GM12878 (cell line): Measurements from ENCODE around the gene C6orf89. TPM values are rescaled to one million over a fixed set of nuclear protein-coding genes. Genes with fewer than 3 reads are reported as not detected.

ENCODE experiments used
- ATAC-seq: fragments of 200-7000 bp; cut with Tn5 transposase; 3 replicates; pipeline ENCODE4 v1.9.1; 2020; ENCODE audit warnings: mild to moderate bottlenecking, moderate library complexity
- BruUV-seq: library from RNA; stranded (reverse); fragments of 400-500 nt; replicated peaks from 2 replicates; lab custom pipeline; 2021; lab: Mats Ljungman, UMichigan
- CTCF ChIA-PET: fragments of 300-600 bp; sonication (Branson Sonifier 250); formaldehyde crosslinking; extraction: SDS; loops from one replicate; lab custom pipeline; 2021; ENCODE audit warnings: inconsistent platforms; lab: Yijun Ruan, JAX
- POLR2A ChIA-PET: fragments of 350-600 bp; formaldehyde crosslinking; extraction: SDS; loops from one replicate; lab custom pipeline; 2021; ENCODE audit warnings: inconsistent platforms; lab: Charles Lee
- RAD21 ChIA-PET: fragments of 300-600 bp; sonication (Branson Sonifier 250); formaldehyde crosslinking; loops from one replicate; lab custom pipeline; 2023; ENCODE audit warnings: antibody characterized with exemption; ENCODE audit not compliant: unreplicated experiment; lab: Charles Lee
- SMC1A ChIA-PET: fragments of 300-600 bp; sonication (Branson Sonifier 250); formaldehyde crosslinking; loops from one replicate; lab custom pipeline; 2023; ENCODE audit not compliant: unreplicated experiment, uncharacterized antibody; lab: Charles Lee
- DNase-seq: peaks from one replicate; pipeline ENCODE4 v3.0.0-alpha.2; 2011; ENCODE audit warnings: low read depth, low spot score
- FAIRE-seq: peaks from 3 replicates; lab custom pipeline; 2011; peaks lifted over from hg19 to GRCh38; lab: Jason Lieb, UNC
- H2AFZ ChIP-seq: 2 replicates; pipeline ENCODE4 v1.6.0; 2011; ENCODE audit warnings: low read depth, low read length, control low read depth; ENCODE audit not compliant: control insufficient read depth
- H3K27ac ChIP-seq: 2 replicates; pipeline ENCODE4 v1.5.1; 2011; ENCODE audit warnings: control low read depth; ENCODE audit not compliant: control insufficient read depth, insufficient read depth
- H3K27me3 ChIP-seq, 2 experiments: replicated peaks in 1 of 2; 2 replicates each; pipeline versions ENCODE4 v1.6.0 to v1.6.1; 2011; ENCODE audit warnings: low read length in 1 of 2; ENCODE audit not compliant: control insufficient read depth in 2 of 2, insufficient read depth in 2 of 2
- H3K36me3 ChIP-seq, 2 experiments: 2 replicates each; pipeline ENCODE4 v1.5.1; 2011; ENCODE audit warnings: low read length in 1 of 2; ENCODE audit not compliant: control insufficient read depth in 2 of 2, insufficient read depth in 2 of 2
- H3K4me1 ChIP-seq: 2 replicates; pipeline ENCODE4 v1.6.1; 2011; ENCODE audit warnings: mild to moderate bottlenecking, low read length, moderate library complexity, mixed read lengths; ENCODE audit not compliant: control insufficient read depth, insufficient read depth
- H3K4me2 ChIP-seq: 2 replicates; pipeline ENCODE4 v1.6.0; 2011; ENCODE audit warnings: control low read depth; ENCODE audit not compliant: control insufficient read depth, insufficient read depth
- H3K4me3 ChIP-seq: fragments of 200-600 bp; sonication (generic); 2 replicates; pipeline ENCODE4 v1.5.1; 2016
- H3K79me2 ChIP-seq: 2 replicates; pipeline ENCODE4 v1.6.0; 2011; ENCODE audit warnings: low read length; ENCODE audit not compliant: control insufficient read depth, insufficient read depth
- H3K9ac ChIP-seq: 2 replicates; pipeline ENCODE4 v1.8.0; 2011; ENCODE audit warnings: low read length, control low read depth, mixed read lengths; ENCODE audit not compliant: control insufficient read depth, insufficient read depth
- H3K9me3 ChIP-seq: replicated peaks from 3 replicates; pipeline ENCODE4 v1.5.1; 2011; ENCODE audit warnings: mild to moderate bottlenecking, low read length; ENCODE audit not compliant: control insufficient read depth, insufficient read depth
- H4K20me1 ChIP-seq: 2 replicates; pipeline ENCODE4 v1.6.0; 2011; ENCODE audit not compliant: control insufficient read depth, insufficient read depth
- BCL11A ChIP-seq: IDR thresholded peaks from 2 replicates; pipeline ENCODE4 v1.6.1; 2011; ENCODE audit warnings: low read depth, low read length
- FOXK2 ChIP-seq: fragments of 450-650 bp; IDR thresholded peaks from 2 replicates; pipeline ENCODE4 v1.6.1; 2017; ENCODE audit warnings: mild to moderate bottlenecking, moderate library complexity
- MTA3 ChIP-seq: IDR thresholded peaks from 2 replicates; pipeline ENCODE4 v1.6.1; 2012; ENCODE audit warnings: low read length, inconsistent platforms, borderline replicate concordance
- NR2F1 ChIP-seq: fragments of 450-650 bp; conservative IDR thresholded peaks from 2 replicates; pipeline ENCODE4 v1.6.1; 2017; ENCODE audit warnings: mild to moderate bottlenecking
- PAX5 ChIP-seq: IDR thresholded peaks from 2 replicates; pipeline ENCODE4 v1.6.1; 2011; ENCODE audit warnings: low read depth, low read length, borderline replicate concordance
- RAD21 ChIP-seq: IDR thresholded peaks from 2 replicates; pipeline ENCODE4 v1.6.1; 2011; ENCODE audit warnings: mild to moderate bottlenecking, low read depth, low read length, moderate library complexity; ENCODE audit not compliant: insufficient read depth
- RBBP5 ChIP-seq: fragments of 200-600 bp; sonication (generic); conservative IDR thresholded peaks from 2 replicates; pipeline ENCODE4 v1.6.1; 2016
- RELA ChIP-seq: fragments of 450-650 bp; IDR thresholded peaks from 2 replicates; pipeline ENCODE4 v1.8.0; 2014; ENCODE audit warnings: borderline replicate concordance; ENCODE audit not compliant: partially characterized antibody
- SP1 ChIP-seq: IDR thresholded peaks from one replicate; pipeline ENCODE4 v1.6.1; 2011; ENCODE audit warnings: low read depth, low read length
- TCF12 ChIP-seq: IDR thresholded peaks from 2 replicates; pipeline ENCODE4 v1.6.1; 2011; ENCODE audit warnings: low read depth, mild to moderate bottlenecking, low read length
- ZNF274 ChIP-seq: IDR thresholded peaks from one replicate; pipeline ENCODE4 v1.8.0; 2011; ENCODE audit not compliant: insufficient read length, insufficient read depth
- WGBS: methylation state at CpG from one replicate; pipeline ENCODE4 v1.1.6; 2016; ENCODE audit warnings: low lambda C conversion rate; ENCODE audit not compliant: insufficient replicate concordance, insufficient coverage; ENCODE audit errors: missing lambda C conversion rate; 5-methylcytosine and 5-hydroxymethylcytosine counted together
- in situ Hi-C: fragments of 300-500 bp; cut with MboI; formaldehyde crosslinking; loops from 9 replicates; pipeline ENCODE4 v1.14.3; 2018; ENCODE audit warnings: mixed read lengths
- intact Hi-C: fragments of 100-400 bp; cut with micrococcal nuclease; formaldehyde crosslinking; loops from one replicate; pipeline ENCODE4 v1.14.2; 2022; ENCODE audit not compliant: unreplicated experiment
- polyA plus RNA-seq, 11 experiments: library from polyadenylated mRNA; depleted of rRNA in 4 of 11; unstranded in 6 of 11; stranded (reverse) in 5 of 11; fragments of >200 nt; fragmentation: Nextera tagmentation in 4 of 11; fragmentation: Illumina TruSeq in 1 of 11; extraction: Ambion mirVana in 4 of 11; extraction: Trizol in 1 of 11; gene quantifications; 1 replicate in 1 of 11; 2 replicates in 10 of 11; pipeline versions ENCODE4 v1.2.1 to v1.2.3, GENCODE V29; 2011 to 2016; ENCODE audit warnings: inconsistent platforms in 2 of 11, missing spikeins in 2 of 11, low read depth in 1 of 11
- total RNA-seq, 4 experiments: library from RNA; depleted of rRNA in 3 of 4; stranded (reverse); fragments of >200 nt in 3 of 4; fragmentation: Illumina TruSeq in 1 of 4; extraction: Trizol in 1 of 4; gene quantifications; 2 replicates each; pipeline versions ENCODE4 v1.2.1 to v1.2.3, GENCODE V29; 2013 to 2021
- TF ChIP-seq, protein P1 (sequence below): fragments of 450-650 bp; IDR thresholded peaks from 2 replicates; pipeline ENCODE4 v1.6.1; 2016; ENCODE audit warnings: mild to moderate bottlenecking, moderate library complexity, borderline replicate concordance
- TF ChIP-seq, protein P2 (sequence below): fragments of 450-650 bp; IDR thresholded peaks from 2 replicates; pipeline ENCODE4 v1.6.1; 2017; ENCODE audit warnings: mild to moderate bottlenecking
- TF ChIP-seq, protein P3 (sequence below): fragments of 450-650 bp; formaldehyde crosslinking; IDR thresholded peaks from 2 replicates; pipeline ENCODE4 v1.5.0; 2022; ENCODE audit warnings: mild to moderate bottlenecking, missing genetic modification characterization

The C6orf89 gene
- total and polyA plus RNA-seq, 10 of the 15 experiments (the other 5 are each of a cell fraction or from before 2014, with no cell fraction given): 10.8 to 42.7 (median 28.6) TPM

DNA sequence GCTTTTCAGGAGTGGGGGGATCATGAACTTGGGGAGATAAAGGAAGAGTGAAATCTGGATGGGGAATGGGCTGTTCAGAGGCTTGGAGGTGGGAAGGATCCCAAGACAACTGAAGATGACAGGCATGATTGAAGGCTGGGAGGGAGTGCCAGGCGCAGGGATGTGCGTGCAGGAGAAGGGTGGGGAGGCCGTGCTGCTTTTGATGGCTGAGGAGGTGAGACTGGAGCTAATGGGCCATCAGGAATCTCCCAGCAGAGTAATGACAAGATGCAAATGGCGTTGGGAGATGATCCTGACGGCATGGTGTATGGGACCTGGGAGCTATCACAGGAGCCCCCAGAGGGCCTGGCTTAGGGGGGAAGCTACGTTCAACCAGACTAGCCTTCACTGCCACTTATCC is 48.1 kb upstream of the C6orf89 start (continued):
- TF ChIP-seq, protein P1, sequence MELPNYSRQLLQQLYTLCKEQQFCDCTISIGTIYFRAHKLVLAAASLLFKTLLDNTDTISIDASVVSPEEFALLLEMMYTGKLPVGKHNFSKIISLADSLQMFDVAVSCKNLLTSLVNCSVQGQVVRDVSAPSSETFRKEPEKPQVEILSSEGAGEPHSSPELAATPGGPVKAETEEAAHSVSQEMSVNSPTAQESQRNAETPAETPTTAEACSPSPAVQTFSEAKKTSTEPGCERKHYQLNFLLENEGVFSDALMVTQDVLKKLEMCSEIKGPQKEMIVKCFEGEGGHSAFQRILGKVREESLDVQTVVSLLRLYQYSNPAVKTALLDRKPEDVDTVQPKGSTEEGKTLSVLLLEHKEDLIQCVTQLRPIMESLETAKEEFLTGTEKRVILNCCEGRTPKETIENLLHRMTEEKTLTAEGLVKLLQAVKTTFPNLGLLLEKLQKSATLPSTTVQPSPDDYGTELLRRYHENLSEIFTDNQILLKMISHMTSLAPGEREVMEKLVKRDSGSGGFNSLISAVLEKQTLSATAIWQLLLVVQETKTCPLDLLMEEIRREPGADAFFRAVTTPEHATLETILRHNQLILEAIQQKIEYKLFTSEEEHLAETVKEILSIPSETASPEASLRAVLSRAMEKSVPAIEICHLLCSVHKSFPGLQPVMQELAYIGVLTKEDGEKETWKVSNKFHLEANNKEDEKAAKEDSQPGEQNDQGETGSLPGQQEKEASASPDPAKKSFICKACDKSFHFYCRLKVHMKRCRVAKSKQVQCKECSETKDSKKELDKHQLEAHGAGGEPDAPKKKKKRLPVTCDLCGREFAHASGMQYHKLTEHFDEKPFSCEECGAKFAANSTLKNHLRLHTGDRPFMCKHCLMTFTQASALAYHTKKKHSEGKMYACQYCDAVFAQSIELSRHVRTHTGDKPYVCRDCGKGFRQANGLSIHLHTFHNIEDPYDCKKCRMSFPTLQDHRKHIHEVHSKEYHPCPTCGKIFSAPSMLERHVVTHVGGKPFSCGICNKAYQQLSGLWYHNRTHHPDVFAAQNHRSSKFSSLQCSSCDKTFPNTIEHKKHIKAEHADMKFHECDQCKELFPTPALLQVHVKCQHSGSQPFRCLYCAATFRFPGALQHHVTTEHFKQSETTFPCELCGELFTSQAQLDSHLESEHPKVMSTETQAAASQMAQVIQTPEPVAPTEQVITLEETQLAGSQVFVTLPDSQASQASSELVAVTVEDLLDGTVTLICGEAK: no peak
- TF ChIP-seq ZNF274 (no peak), PAX5 (no peak), BCL11A (no peak), RAD21 (no peak), MTA3 (no peak), RBBP5 (no peak)

DNA sequence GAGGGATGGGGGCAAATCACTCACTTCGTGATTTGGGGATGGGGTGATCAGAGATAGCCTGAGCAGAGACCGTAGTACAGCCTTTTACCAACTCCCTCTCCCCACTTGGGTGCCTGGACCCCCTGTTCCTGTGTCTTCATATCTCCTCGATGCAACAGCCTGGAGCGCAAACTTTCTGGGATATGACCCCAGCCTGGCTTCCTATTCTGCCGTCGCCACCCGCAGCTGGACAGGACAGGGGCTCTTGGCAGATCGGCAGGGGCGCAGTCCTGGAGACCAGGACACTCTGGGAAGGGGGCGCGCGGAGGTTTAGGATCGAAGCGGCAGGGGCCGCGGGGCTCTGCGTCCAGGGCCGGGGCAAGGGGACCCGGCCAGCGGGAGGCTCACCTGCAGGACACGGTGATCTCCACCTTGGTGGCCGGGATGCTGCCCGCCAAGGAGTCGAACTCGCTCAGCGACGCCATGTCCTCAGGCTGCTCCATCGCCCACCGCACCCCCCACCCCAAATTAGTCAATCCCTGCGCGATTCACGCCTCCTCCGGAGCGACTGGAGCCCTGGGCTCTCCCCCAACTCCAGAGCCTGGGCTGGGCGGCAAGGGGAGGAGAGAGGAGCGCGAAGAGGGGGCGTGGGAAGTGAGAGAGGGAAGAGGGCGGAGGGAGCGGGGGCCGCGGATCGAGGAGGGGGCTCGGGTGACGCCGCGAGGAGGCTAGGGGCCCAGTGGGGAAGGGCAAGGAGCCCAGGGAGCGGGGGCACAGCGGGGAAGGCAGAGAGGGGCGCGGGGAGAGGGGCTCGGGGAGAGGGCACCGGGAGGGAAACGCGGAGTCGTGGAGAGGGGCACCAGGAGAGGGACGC is 46.6 kb upstream of the C6orf89 start, which contains the start of gene CPNE5:
Gene CPNE5, minus strand, starts transcription at position 549 of the 853 bp plus-strand sequence. Its CDS starts 67 bp downstream, at position 482.
- ChIA-PET POLR2A (no interaction called here), CTCF (no interaction called here), RAD21 (no interaction called here), SMC1A (no interaction called here)
- intact Hi-C loops (no loop called here), in situ Hi-C loops (no loop called here)
- Histone ChIP-seq H3K36me3 (no peaks in the 10 kb centered on the region), H3K4me2 (peak within 1 kb of the TSS; percentile 38), H3K27me3 (peaks cover 4 to 17% of the 10 kb centered on the region in 2 experiments; a peak in 3 of 4 replicates), H3K27ac (no peak within 1 kb of the TSS), H3K9ac (no peak within 1 kb of the TSS), H3K4me3 (no peak within 1 kb of the TSS; the same call in 1 of the 2 replicates), H2AFZ (no peak within 1 kb of the TSS), H4K20me1 (no peaks in the 10 kb centered on the region), H3K9me3 (no peaks in the 10 kb centered on the region), H3K4me1 (0 out of 2 replicates have a peak, but pooled peaks cover 4% of the 10 kb centered on the region), H3K79me2 (no peaks in the 10 kb centered on the region)
- DNase-seq (no peak), FAIRE-seq (no peak), ATAC-seq (no peak)
- 19% methylated on average over 35 of the region's 57 CpGs for WGBS
- BruUV-seq: no TSS peak
- no peak for TF ChIP-seq NR2F1
- TF ChIP-seq FOXK2: no peak
- no peak for TF ChIP-seq SP1
- no peak for TF ChIP-seq TCF12
- TF ChIP-seq, protein P2, sequence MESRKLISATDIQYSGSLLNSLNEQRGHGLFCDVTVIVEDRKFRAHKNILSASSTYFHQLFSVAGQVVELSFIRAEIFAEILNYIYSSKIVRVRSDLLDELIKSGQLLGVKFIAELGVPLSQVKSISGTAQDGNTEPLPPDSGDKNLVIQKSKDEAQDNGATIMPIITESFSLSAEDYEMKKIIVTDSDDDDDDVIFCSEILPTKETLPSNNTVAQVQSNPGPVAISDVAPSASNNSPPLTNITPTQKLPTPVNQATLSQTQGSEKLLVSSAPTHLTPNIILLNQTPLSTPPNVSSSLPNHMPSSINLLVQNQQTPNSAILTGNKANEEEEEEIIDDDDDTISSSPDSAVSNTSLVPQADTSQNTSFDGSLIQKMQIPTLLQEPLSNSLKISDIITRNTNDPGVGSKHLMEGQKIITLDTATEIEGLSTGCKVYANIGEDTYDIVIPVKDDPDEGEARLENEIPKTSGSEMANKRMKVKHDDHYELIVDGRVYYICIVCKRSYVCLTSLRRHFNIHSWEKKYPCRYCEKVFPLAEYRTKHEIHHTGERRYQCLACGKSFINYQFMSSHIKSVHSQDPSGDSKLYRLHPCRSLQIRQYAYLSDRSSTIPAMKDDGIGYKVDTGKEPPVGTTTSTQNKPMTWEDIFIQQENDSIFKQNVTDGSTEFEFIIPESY: no peak
- no peak for TF ChIP-seq BCL11A
- no peak for TF ChIP-seq RELA
- TF ChIP-seq, protein P3, sequence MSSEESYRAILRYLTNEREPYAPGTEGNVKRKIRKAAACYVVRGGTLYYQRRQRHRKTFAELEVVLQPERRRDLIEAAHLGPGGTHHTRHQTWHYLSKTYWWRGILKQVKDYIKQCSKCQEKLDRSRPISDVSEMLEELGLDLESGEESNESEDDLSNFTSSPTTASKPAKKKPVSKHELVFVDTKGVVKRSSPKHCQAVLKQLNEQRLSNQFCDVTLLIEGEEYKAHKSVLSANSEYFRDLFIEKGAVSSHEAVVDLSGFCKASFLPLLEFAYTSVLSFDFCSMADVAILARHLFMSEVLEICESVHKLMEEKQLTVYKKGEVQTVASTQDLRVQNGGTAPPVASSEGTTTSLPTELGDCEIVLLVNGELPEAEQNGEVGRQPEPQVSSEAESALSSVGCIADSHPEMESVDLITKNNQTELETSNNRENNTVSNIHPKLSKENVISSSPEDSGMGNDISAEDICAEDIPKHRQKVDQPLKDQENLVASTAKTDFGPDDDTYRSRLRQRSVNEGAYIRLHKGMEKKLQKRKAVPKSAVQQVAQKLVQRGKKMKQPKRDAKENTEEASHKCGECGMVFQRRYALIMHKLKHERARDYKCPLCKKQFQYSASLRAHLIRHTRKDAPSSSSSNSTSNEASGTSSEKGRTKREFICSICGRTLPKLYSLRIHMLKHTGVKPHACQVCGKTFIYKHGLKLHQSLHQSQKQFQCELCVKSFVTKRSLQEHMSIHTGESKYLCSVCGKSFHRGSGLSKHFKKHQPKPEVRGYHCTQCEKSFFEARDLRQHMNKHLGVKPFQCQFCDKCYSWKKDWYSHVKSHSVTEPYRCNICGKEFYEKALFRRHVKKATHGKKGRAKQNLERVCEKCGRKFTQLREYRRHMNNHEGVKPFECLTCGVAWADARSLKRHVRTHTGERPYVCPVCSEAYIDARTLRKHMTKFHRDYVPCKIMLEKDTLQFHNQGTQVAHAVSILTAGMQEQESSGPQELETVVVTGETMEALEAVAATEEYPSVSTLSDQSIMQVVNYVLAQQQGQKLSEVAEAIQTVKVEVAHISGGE (CRISPR knock-in tag): no peak
